Activated B cell treated with CpG ODN at 0.5 μM for 24 hours (primary cell): ENCODE measurements around the gene DDX46. TPM values are rescaled to one million over a fixed set of nuclear protein-coding genes. Genes with fewer than 3 reads are reported as not detected.

ENCODE experiments used
- ATAC-seq: fragments of 200-7000 bp; cut with Tn5 transposase; one replicate; pipeline ENCODE4 v1.10.0; 2021; ENCODE audit warnings: low read depth, mild to moderate bottlenecking, moderate library complexity
- CTCF ChIA-PET: fragments of 350-600 bp; sonication (Branson Sonifier 250); formaldehyde crosslinking; loops from one replicate; lab custom pipeline; 2021; ENCODE audit warnings: antibody characterized with exemption; lab: Charles Lee
- POLR2A ChIA-PET: fragments of 350-600 bp; sonication (Branson Sonifier 250); formaldehyde crosslinking; loops from one replicate; lab custom pipeline; 2021; ENCODE audit warnings: antibody characterized with exemption; lab: Charles Lee
- DNase-seq: peaks from one replicate; pipeline ENCODE4 v3.0.0; 2022
- H3K27ac Mint-ChIP-seq: one replicate; pipeline ENCODE4 v1.8.0; 2020; ENCODE audit warnings: mixed read lengths
- H3K27me3 Mint-ChIP-seq: one replicate; pipeline ENCODE4 v1.8.0; 2021; ENCODE audit warnings: mixed read lengths
- H3K36me3 Mint-ChIP-seq: one replicate; pipeline ENCODE4 v1.8.0; 2021; ENCODE audit warnings: low read depth, mixed read lengths
- H3K4me1 Mint-ChIP-seq: one replicate; pipeline ENCODE4 v1.8.0; 2021; ENCODE audit warnings: mixed read lengths
- H3K4me3 Mint-ChIP-seq: one replicate; pipeline ENCODE4 v1.8.0; 2020; ENCODE audit warnings: mild to moderate bottlenecking, mixed read lengths
- H3K9me3 Mint-ChIP-seq: one replicate; pipeline ENCODE4 v1.8.0; 2020; ENCODE audit warnings: mixed read lengths
- intact Hi-C: fragments of 100-400 bp; cut with micrococcal nuclease; formaldehyde crosslinking; loops from one replicate; pipeline ENCODE4 v1.15.1; 2024
- total RNA-seq: library from RNA; stranded (reverse); gene quantifications from 2 replicates; pipeline ENCODE4 v1.2.3, GENCODE V29; 2022
- TF ChIP-seq, protein P1 (sequence below): fragments of 200-600 bp; IDR thresholded peaks from one replicate; pipeline ENCODE4 v1.8.0; 2022; ENCODE audit warnings: antibody characterized with exemption, mild to moderate bottlenecking

Gene DDX46
- total RNA-seq, 1 donor from 2014 or later, result 74.1 TPM

DNA sequence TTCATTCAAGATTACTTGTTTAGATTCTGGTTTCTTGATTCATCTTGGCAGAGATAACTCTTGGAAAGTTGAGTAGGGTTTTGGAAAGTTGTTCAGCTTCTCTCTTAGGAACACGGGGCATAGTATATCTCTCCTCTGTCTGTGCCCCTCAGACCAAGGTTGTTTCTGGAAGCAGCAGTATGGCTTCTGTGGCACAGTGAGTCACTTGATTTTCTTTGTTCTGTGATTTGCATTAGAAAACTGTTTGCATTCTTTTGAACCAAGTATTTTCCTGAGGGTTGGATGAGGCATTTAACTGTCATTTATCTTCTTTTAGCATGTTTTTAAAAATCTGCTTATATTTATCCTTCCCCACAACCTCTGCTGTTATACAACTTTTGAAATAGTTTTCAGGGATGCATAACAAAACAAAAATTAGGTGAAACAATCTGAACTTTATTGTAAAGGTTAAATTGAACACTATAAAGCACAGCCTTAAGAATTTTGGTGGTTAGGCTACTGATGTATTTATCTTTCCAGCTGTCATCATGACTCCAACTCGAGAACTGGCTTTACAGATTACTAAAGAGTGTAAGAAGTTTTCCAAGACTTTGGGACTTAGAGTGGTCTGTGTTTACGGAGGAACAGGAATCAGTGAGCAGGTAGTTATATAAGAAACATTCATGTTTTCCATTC lies 26.5 kb downstream of the DDX46 start:
- H3K27ac Mint-ChIP-seq, result no peak overlapping the region
- TF ChIP-seq, protein P1, sequence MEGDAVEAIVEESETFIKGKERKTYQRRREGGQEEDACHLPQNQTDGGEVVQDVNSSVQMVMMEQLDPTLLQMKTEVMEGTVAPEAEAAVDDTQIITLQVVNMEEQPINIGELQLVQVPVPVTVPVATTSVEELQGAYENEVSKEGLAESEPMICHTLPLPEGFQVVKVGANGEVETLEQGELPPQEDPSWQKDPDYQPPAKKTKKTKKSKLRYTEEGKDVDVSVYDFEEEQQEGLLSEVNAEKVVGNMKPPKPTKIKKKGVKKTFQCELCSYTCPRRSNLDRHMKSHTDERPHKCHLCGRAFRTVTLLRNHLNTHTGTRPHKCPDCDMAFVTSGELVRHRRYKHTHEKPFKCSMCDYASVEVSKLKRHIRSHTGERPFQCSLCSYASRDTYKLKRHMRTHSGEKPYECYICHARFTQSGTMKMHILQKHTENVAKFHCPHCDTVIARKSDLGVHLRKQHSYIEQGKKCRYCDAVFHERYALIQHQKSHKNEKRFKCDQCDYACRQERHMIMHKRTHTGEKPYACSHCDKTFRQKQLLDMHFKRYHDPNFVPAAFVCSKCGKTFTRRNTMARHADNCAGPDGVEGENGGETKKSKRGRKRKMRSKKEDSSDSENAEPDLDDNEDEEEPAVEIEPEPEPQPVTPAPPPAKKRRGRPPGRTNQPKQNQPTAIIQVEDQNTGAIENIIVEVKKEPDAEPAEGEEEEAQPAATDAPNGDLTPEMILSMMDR, result no peak
- no peak for ATAC-seq

DNA sequence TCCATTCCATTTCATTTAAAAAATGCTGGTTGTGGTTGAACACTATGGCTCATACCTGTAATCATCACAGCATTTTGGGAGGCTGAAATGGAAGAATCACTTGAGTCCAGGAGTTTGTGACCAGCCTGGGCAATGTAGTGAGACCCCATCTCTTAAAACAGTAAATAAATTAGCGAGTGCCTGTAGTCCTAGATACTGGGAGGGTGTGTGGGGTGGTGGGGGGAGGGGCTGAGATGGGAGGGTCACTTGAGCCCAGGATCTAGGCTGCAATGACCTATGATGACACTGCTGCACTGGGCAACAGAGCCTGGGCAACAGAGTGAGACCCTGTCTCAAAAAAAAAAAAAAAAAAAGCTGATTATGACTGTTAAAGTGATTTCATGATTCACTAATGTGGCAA lies 29.1 kb downstream of the DDX46 start:
- Mint-ChIP-seq H3K9me3 (no peaks in the 10 kb centered on the region), H3K27ac (no peak overlapping the region), H3K4me1 (no peaks in the 10 kb centered on the region), H3K36me3 (peaks cover 82% of the 10 kb centered on the region), H3K4me3 (no peak overlapping the region), H3K27me3 (no peaks in the 10 kb centered on the region)
- TF ChIP-seq, protein P1, result no peak
- DNase-seq, result no peak
- intact Hi-C loops, result loop anchor here (10.0 kb wide), 1 partner anchor 407 kb away; no protein-coding TSS in a partner anchor
- CTCF ChIA-PET, result no interaction called here
- ATAC-seq, result no peak
- POLR2A ChIA-PET, result interaction anchor here (0.6 kb wide), 2 partner anchors 50 to 322 kb away, joined by 3 to 4 read pairs; no protein-coding TSS in a partner anchor

More for the DNA sequence above, 26.5 kb downstream of the DDX46 start:
- Mint-ChIP-seq H3K4me3 (no peak overlapping the region), H3K27me3 (no peaks in the 10 kb centered on the region), H3K4me1 (no peaks in the 10 kb centered on the region), H3K36me3 (peaks cover 75% of the 10 kb centered on the region), H3K9me3 (no peaks in the 10 kb centered on the region)
- ChIA-PET POLR2A (interaction anchor here (1.0 to 1.2 kb wide), 2 partner anchors 46 to 120 kb away, joined by 3 read pairs; partner anchors contain the start of genes CAMLG and PCBD2), CTCF (interaction anchor here (1.6 kb wide), 1 partner anchor 119 kb away, joined by 10 read pairs; the partner anchor contains the start of gene PCBD2)
- DNase-seq, result no peak
- intact Hi-C loops, result loop anchor here (1.0 to 10.0 kb wide), 2 partner anchors 120 to 410 kb away; partner anchors contain the start of gene PCBD2

DNA sequence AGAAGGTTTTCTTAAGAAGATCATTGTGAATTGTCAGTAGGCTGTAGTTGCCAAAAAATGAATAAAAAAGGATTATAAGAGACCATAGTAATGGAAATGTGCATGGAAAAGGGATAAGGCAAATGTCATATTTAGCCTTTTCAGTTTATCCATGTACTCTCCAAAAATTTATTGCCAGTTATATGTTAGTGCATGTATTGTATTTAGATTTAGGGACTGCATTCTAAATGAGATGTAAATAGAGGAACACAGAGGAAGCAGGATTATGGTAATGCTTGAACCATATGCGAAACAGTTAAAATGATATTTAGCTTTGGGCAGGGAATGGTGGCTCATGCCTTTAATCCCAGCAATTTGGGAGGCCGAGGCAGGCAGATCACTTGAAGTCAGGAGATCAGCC lies 33.0 kb downstream of the DDX46 start:
- ChIA-PET POLR2A (no interaction called here), CTCF (no interaction called here)
- Mint-ChIP-seq H3K36me3 (peaks cover 85% of the 10 kb centered on the region), H3K27ac (no peak overlapping the region), H3K9me3 (no peaks in the 10 kb centered on the region), H3K4me1 (no peaks in the 10 kb centered on the region), H3K4me3 (no peak overlapping the region), H3K27me3 (no peaks in the 10 kb centered on the region)
- intact Hi-C loops, result no loop called here
- ATAC-seq (no peak), DNase-seq (no peak)
- TF ChIP-seq, protein P1, result no peak

DNA sequence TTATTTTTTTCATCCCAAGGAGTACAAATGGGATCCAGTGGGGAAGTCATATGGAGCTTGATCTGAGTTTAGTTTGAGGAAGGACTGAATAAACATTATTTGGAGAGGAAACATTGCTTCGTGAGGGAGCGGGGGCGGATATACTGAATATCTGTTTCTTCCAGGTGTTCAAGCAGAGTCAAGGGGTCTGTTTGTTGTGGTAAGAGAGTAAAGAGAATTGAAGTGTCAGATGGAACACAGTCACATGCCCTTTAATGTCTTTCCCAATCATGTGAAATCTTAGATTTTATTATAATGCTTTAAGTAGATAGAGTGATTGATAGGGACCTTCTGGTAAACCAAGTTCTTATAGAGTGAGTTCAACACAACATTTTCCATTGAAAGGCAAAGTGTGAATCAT lies 33.7 kb downstream of the DDX46 start:
- TF ChIP-seq, protein P1, result no peak
- no peak overlapping the region for H3K4me3 Mint-ChIP-seq
- H3K9me3 Mint-ChIP-seq, result no peaks in the 10 kb centered on the region
- peaks cover 81% of the 10 kb centered on the region for H3K36me3 Mint-ChIP-seq
- no peak overlapping the region for H3K27ac Mint-ChIP-seq
- ChIA-PET POLR2A (interaction anchor here (0.6 kb wide), 1 partner anchor 47 kb away, joined by 3 read pairs; no protein-coding TSS in a partner anchor), CTCF (no interaction called here)
- ATAC-seq (no peak), DNase-seq (no peak)
- no peaks in the 10 kb centered on the region for H3K4me1 Mint-ChIP-seq
- intact Hi-C loops, result no loop called here
- H3K27me3 Mint-ChIP-seq, result no peaks in the 10 kb centered on the region

DNA sequence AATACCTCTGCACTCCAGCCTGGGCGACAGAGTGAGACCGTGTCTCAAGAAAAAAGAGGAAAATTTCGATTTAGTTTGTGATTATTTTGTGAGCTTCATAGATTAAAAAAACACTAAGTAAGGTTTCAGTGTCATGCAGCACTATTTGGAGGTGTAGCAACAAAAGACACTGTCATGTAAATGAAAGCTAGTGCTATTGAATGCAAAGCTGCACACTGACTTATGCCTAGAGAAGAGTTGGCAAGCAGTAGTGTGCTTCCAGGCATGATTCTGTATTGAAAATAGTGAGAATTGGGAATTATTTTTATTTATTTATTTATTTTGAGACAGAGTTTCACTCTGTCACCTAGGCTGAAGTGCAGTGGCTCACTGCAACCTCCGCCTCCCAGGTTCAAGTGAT lies 34.5 kb downstream of the DDX46 start:
- Mint-ChIP-seq H3K9me3 (no peaks in the 10 kb centered on the region), H3K4me1 (no peaks in the 10 kb centered on the region), H3K36me3 (peaks cover 84% of the 10 kb centered on the region), H3K27me3 (no peaks in the 10 kb centered on the region), H3K27ac (no peak overlapping the region), H3K4me3 (no peak overlapping the region)
- no peak for ATAC-seq
- CTCF ChIA-PET, result interaction anchor here (1.1 kb wide), 1 partner anchor 9 kb away, joined by 3 read pairs; no protein-coding TSS in a partner anchor
- TF ChIP-seq, protein P1, result no peak
- intact Hi-C loops, result no loop called here
- no peak for DNase-seq
- POLR2A ChIA-PET, result no interaction called here
